Kidney epithelial cell (primary cell): ENCODE measurements around the gene GRM7. TPM values are rescaled to one million over a fixed set of nuclear protein-coding genes. Genes with fewer than 3 reads are reported as not detected.

Experiments
- DNase-seq: peaks from one replicate; pipeline ENCODE4 v3.0.0-alpha.2; 2010; ENCODE audit warnings: low read depth
- H3K27me3 ChIP-seq: 2 replicates; pipeline ENCODE4 v1.6.0; 2011; ENCODE audit warnings: low read length; ENCODE audit not compliant: control insufficient read depth, insufficient read depth
- H3K36me3 ChIP-seq: 2 replicates; pipeline ENCODE4 v1.5.1; 2011; ENCODE audit warnings: low read length; ENCODE audit not compliant: control insufficient read depth, insufficient read depth
- H3K4me3 ChIP-seq: 2 replicates; pipeline ENCODE4 v1.5.1; 2011; ENCODE audit warnings: low read depth, mild to moderate bottlenecking, control low read depth, low read length
- total RNA-seq: library from RNA; depleted of rRNA; stranded (reverse); fragments of >200 nt; gene quantifications from 2 replicates; pipeline ENCODE4 v1.2.3, GENCODE V29; 2015
- TF ChIP-seq, protein P1 (sequence below): IDR thresholded peaks from 2 replicates; pipeline ENCODE4 v1.5.1; 2011; ENCODE audit warnings: mild to moderate bottlenecking, moderate library complexity, low read length, control low read depth, inconsistent platforms; ENCODE audit not compliant: insufficient read depth, poor library complexity, severe bottlenecking

The GRM7 gene
- total RNA-seq, 1 donor from 2014 or later = 0.17 TPM

- Histone ChIP-seq H3K27me3 (no peaks in the 10 kb centered on the region), H3K36me3 (no peaks in the 10 kb centered on the region), H3K4me3 (no peak overlapping the region)
- TF ChIP-seq, protein P1, sequence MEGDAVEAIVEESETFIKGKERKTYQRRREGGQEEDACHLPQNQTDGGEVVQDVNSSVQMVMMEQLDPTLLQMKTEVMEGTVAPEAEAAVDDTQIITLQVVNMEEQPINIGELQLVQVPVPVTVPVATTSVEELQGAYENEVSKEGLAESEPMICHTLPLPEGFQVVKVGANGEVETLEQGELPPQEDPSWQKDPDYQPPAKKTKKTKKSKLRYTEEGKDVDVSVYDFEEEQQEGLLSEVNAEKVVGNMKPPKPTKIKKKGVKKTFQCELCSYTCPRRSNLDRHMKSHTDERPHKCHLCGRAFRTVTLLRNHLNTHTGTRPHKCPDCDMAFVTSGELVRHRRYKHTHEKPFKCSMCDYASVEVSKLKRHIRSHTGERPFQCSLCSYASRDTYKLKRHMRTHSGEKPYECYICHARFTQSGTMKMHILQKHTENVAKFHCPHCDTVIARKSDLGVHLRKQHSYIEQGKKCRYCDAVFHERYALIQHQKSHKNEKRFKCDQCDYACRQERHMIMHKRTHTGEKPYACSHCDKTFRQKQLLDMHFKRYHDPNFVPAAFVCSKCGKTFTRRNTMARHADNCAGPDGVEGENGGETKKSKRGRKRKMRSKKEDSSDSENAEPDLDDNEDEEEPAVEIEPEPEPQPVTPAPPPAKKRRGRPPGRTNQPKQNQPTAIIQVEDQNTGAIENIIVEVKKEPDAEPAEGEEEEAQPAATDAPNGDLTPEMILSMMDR = no peak
- DNase-seq = no peak
Measured at GRCh38 chr3:7740458-7740857, 879.5 kb downstream of the GRM7 start.

- Histone ChIP-seq H3K27me3 (no peaks in the 10 kb centered on the region), H3K4me3 (no peak overlapping the region), H3K36me3 (no peaks in the 10 kb centered on the region)
- TF ChIP-seq, protein P1 = no peak
- DNase-seq = no peak
Measured at GRCh38 chr3:7744850-7745249, 883.9 kb downstream of the GRM7 start.

DNA sequence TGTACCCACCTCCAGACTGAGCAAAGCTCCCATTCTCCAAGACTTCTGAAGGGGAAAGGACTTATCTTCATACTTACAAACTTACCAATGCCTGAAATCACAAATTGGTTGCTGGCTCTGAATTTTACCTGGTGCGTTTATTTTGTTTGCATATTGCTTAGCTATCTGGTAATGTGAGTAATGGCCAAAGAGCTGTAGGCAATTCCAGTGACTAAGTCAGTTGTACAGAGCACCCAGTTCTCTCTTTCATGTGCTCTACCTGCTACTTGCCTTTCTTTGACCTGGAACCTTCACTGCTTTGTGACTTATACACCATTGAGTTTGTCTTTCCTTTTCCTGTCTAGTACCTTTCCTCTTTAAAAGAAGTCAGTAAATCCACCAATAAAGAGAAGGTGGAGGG, 884.8 kb downstream of the GRM7 start:
- H3K27me3 ChIP-seq = no peaks in the 10 kb centered on the region
- no peaks in the 10 kb centered on the region for H3K36me3 ChIP-seq
- H3K4me3 ChIP-seq = no peak overlapping the region
- no peak for DNase-seq
- TF ChIP-seq, protein P1 = no peak

- TF ChIP-seq, protein P1 = no peak
- no peaks in the 10 kb centered on the region for H3K27me3 ChIP-seq
- no peak overlapping the region for H3K4me3 ChIP-seq
- no peaks in the 10 kb centered on the region for H3K36me3 ChIP-seq
- DNase-seq = no peak
Measured at GRCh38 chr3:7749931-7750695, 889.2 kb downstream of the GRM7 start.

GRCh38 chr3:7752005-7752404, 891.1 kb downstream of the GRM7 start:
- DNase-seq = no peak
- Histone ChIP-seq H3K36me3 (no peaks in the 10 kb centered on the region), H3K4me3 (no peak overlapping the region), H3K27me3 (no peaks in the 10 kb centered on the region)
- TF ChIP-seq, protein P1 = no peak
